Lower lobe of right lung (tissue), 2 donors: ENCODE measurements around the gene SHISA6. TPM values are rescaled to one million over a fixed set of nuclear protein-coding genes. Genes with fewer than 3 reads are reported as not detected.

Experiments
- ATAC-seq, 2 donors: fragments of 200-7000 bp; cut with Tn5 transposase; one replicate each; pipeline ENCODE4 v1.9.1; 2020 to 2022; ENCODE audit warnings: mild to moderate bottlenecking in 2 of 2, moderate library complexity in 2 of 2
- DNase-seq: peaks from one replicate; pipeline ENCODE4 v3.0.0-alpha.2; 2020
- H3K27ac ChIP-seq: fragments of 200-600 bp; one replicate; pipeline ENCODE4 v1.8.0; 2022
- H3K27me3 ChIP-seq: fragments of 200-600 bp; one replicate; pipeline ENCODE4 v1.8.0; 2022; ENCODE audit warnings: low read depth
- H3K36me3 ChIP-seq: fragments of 200-600 bp; one replicate; pipeline ENCODE4 v1.8.0; 2022; ENCODE audit warnings: mild to moderate bottlenecking
- H3K4me1 ChIP-seq: fragments of 200-600 bp; one replicate; pipeline ENCODE4 v1.8.0; 2022
- H3K4me3 ChIP-seq: fragments of 200-600 bp; one replicate; pipeline ENCODE4 v1.8.0; 2022; ENCODE audit warnings: mild to moderate bottlenecking
- H3K9me3 ChIP-seq: fragments of 200-600 bp; one replicate; pipeline ENCODE4 v1.8.0; 2022
- intact Hi-C: fragments of 100-400 bp; cut with DNase I; formaldehyde crosslinking; loops from one replicate; pipeline ENCODE4 v1.11.0; 2022
- total RNA-seq: library from RNA; stranded (reverse); fragmentation: NEBNext Ultra II Directional; extraction: Animal tissue kit (Norgen Biotek cat#: 25700); gene quantifications from one replicate; pipeline ENCODE4 v1.2.1, GENCODE V29; 2021
- TF ChIP-seq, protein P1 (sequence below): fragments of 200-600 bp; IDR thresholded peaks from one replicate; pipeline ENCODE4 v1.8.0; 2022; ENCODE audit warnings: antibody characterized with exemption, mild to moderate bottlenecking
- donor health status: DM: no; HTN: yes; CAD: no; lungs with severe emphysema.

Gene SHISA6
- total RNA-seq, 1 donor from 2014 or later = 0.44 TPM

DNA sequence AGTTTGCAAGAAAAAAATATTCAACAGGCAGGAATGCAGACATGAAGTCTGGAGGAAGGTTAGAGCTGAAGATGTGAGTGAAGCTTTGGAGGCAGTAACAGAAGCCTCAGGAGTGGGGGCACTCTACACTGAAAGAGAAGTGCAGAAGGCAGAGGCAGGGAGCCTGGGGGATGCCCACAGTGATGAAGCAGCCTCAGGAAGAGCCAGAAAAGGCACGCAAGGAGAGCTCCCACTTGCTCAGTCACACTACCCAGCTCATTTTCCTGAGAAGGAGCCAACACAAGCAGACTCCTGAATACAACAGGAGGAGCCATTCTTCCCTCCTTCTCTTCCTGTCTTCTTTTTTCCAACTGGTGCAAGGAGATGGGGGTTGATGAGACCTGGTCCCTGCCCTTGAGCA, 312.1 kb downstream of the SHISA6 start:
- no peaks in the 10 kb centered on the region for H3K4me1 ChIP-seq
- intact Hi-C loops = no loop called here
- H3K9me3 ChIP-seq = no peaks in the 10 kb centered on the region
- H3K27ac ChIP-seq = no peak overlapping the region
- no peak for DNase-seq
- H3K27me3 ChIP-seq = no peaks in the 10 kb centered on the region
- ATAC-seq = no peak
- H3K4me3 ChIP-seq = no peak overlapping the region
- TF ChIP-seq, protein P1, sequence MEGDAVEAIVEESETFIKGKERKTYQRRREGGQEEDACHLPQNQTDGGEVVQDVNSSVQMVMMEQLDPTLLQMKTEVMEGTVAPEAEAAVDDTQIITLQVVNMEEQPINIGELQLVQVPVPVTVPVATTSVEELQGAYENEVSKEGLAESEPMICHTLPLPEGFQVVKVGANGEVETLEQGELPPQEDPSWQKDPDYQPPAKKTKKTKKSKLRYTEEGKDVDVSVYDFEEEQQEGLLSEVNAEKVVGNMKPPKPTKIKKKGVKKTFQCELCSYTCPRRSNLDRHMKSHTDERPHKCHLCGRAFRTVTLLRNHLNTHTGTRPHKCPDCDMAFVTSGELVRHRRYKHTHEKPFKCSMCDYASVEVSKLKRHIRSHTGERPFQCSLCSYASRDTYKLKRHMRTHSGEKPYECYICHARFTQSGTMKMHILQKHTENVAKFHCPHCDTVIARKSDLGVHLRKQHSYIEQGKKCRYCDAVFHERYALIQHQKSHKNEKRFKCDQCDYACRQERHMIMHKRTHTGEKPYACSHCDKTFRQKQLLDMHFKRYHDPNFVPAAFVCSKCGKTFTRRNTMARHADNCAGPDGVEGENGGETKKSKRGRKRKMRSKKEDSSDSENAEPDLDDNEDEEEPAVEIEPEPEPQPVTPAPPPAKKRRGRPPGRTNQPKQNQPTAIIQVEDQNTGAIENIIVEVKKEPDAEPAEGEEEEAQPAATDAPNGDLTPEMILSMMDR = no peak
- no peaks in the 10 kb centered on the region for H3K36me3 ChIP-seq

- H3K9me3 ChIP-seq = no peaks in the 10 kb centered on the region
- no peaks in the 10 kb centered on the region for H3K4me1 ChIP-seq
- TF ChIP-seq, protein P1 = no peak
- H3K4me3 ChIP-seq = no peak overlapping the region
- H3K36me3 ChIP-seq = no peaks in the 10 kb centered on the region
- no peaks in the 10 kb centered on the region for H3K27me3 ChIP-seq
- intact Hi-C loops = no loop called here
- no peak overlapping the region for H3K27ac ChIP-seq
- no peak for DNase-seq
- ATAC-seq = no peak
These were observed 313.0 kb downstream of the SHISA6 start for GRCh38 chr17:11554042-11554441.

DNA sequence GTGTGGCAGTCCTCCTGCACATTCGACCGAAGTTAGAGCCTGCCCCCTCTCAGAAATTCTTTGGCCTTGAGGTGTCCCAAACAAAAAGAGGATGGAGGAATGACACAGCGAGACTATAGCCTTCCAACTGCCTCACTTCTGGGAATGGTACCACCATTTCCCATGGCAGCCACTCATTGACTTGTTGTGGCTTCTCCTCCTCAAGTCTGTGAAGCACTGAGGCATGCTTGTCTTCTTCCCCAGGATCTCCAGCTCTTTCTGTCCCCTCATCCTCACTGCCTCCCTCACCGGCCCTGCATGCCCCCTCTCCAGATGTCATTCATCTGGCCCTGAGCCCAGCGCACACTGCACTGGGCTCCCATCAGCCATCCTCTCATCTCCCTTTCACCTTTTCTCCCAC, 313.5 kb downstream of the SHISA6 start:
- H3K27ac ChIP-seq = no peak overlapping the region
- TF ChIP-seq, protein P1 = no peak
- no peak for DNase-seq
- no peaks in the 10 kb centered on the region for H3K27me3 ChIP-seq
- H3K4me1 ChIP-seq = no peaks in the 10 kb centered on the region
- no peak overlapping the region for H3K4me3 ChIP-seq
- H3K36me3 ChIP-seq = no peaks in the 10 kb centered on the region
- intact Hi-C loops = no loop called here
- ATAC-seq = no peak
- no peaks in the 10 kb centered on the region for H3K9me3 ChIP-seq

GRCh38 chr17:11555530-11555929, 314.5 kb downstream of the SHISA6 start:
- H3K4me1 ChIP-seq = no peaks in the 10 kb centered on the region
- H3K9me3 ChIP-seq = no peaks in the 10 kb centered on the region
- DNase-seq (no peak), ATAC-seq (no peak)
- H3K27ac ChIP-seq = no peak overlapping the region
- intact Hi-C loops = no loop called here
- TF ChIP-seq, protein P1 = no peak
- H3K4me3 ChIP-seq = no peak overlapping the region
- H3K27me3 ChIP-seq = no peaks in the 10 kb centered on the region
- H3K36me3 ChIP-seq = no peaks in the 10 kb centered on the region

- H3K27me3 ChIP-seq = no peaks in the 10 kb centered on the region
- intact Hi-C loops = no loop called here
- no peak overlapping the region for H3K4me3 ChIP-seq
- H3K9me3 ChIP-seq = no peaks in the 10 kb centered on the region
- no peak overlapping the region for H3K27ac ChIP-seq
- TF ChIP-seq, protein P1 = no peak
- no peaks in the 10 kb centered on the region for H3K36me3 ChIP-seq
- no peaks in the 10 kb centered on the region for H3K4me1 ChIP-seq
- ATAC-seq (peak in 1 of 2 donors; percentile 20), DNase-seq (peak; percentile 48)
These were observed 316.9 kb downstream of the SHISA6 start for GRCh38 chr17:11557727-11558452.
